HepG2 (cell line): ENCODE measurements around the gene KRT17. TPM values are rescaled to one million over a fixed set of nuclear protein-coding genes. Genes with fewer than 3 reads are reported as not detected.

ENCODE experiments used
- AKNA ChIP-seq: sonication (generic); formaldehyde crosslinking; IDR thresholded peaks from 2 replicates; pipeline ENCODE4 v1.4.0; 2020; ENCODE audit warnings: missing genetic modification reagents, borderline replicate concordance
- ARID3A ChIP-seq: IDR thresholded peaks from 2 replicates; pipeline ENCODE4 v1.6.1; 2012; ENCODE audit warnings: low read depth, low read length, improper control_type of control experiment
- ATF1 ChIP-seq: IDR thresholded peaks from 2 replicates; pipeline ENCODE4 v1.6.1; 2016; ENCODE audit warnings: mild to moderate bottlenecking, control low read depth
- ATF7 ChIP-seq, 2 experiments: fragments of 450-650 bp in 1 of 2; sonication (generic) in 1 of 2; formaldehyde crosslinking in 1 of 2; IDR thresholded peaks; 2 replicates each; pipeline versions ENCODE4 v1.4.0 to v1.6.1; 2016 to 2020; ENCODE audit warnings: antibody characterized with exemption in 1 of 2, mild to moderate bottlenecking in 1 of 2, missing genetic modification reagents in 1 of 2
- CSRNP2 ChIP-seq: sonication (generic); formaldehyde crosslinking; conservative IDR thresholded peaks from 2 replicates; pipeline ENCODE4 v1.8.0; 2022; ENCODE audit warnings: low read depth, missing genetic modification reagents
- FOSL2 ChIP-seq: sonication (generic); formaldehyde crosslinking; IDR thresholded peaks from 2 replicates; pipeline ENCODE4 v1.4.0; 2020; ENCODE audit warnings: missing genetic modification reagents
- SIN3B ChIP-seq: fragments of 150-350 bp; IDR thresholded peaks from 2 replicates; pipeline ENCODE4 v1.6.1; 2014; ENCODE audit warnings: low read length
- SP140L ChIP-seq: sonication (generic); formaldehyde crosslinking; IDR thresholded peaks from 2 replicates; pipeline ENCODE4 v1.4.0; 2020; ENCODE audit warnings: missing genetic modification reagents, borderline replicate concordance
- ZBTB33 ChIP-seq: sonication (generic); formaldehyde crosslinking; IDR thresholded peaks from 2 replicates; pipeline ENCODE4 v1.4.0; 2020; ENCODE audit warnings: missing genetic modification reagents
- ZNF512B ChIP-seq: sonication (generic); formaldehyde crosslinking; IDR thresholded peaks from 2 replicates; pipeline ENCODE4 v1.5.1; 2020; ENCODE audit warnings: missing genetic modification reagents, mild to moderate bottlenecking, borderline replicate concordance
- ZNF792 ChIP-seq: IDR thresholded peaks from 2 replicates; pipeline ENCODE4 v1.6.1; 2016
- polyA plus RNA-seq, 8 experiments: library from polyadenylated mRNA; depleted of rRNA in 3 of 8; stranded (reverse) in 7 of 8; unstranded in 1 of 8; fragments of >200 nt; fragmentation: Illumina TruSeq in 4 of 8; extraction: Trizol in 4 of 8; gene quantifications; 2 replicates each; pipeline versions ENCODE4 v1.2.1 to v1.2.3, GENCODE V29; 2011 to 2016; ENCODE audit warnings: low read depth in 4 of 8, missing spikeins in 1 of 8, mixed read lengths in 1 of 8; ENCODE audit not compliant: insufficient read depth in 1 of 8
- total RNA-seq, 5 experiments: library from RNA; depleted of rRNA; stranded (reverse); fragments of >200 nt; fragmentation: Illumina TruSeq; extraction: Trizol; gene quantifications; 2 replicates each; pipeline ENCODE4 v1.2.3, GENCODE V29; 2016; ENCODE audit warnings: low read depth in 1 of 5

KRT17 gene
- total and polyA plus RNA-seq, 2 of the 13 experiments (the other 11 are each of a cell fraction or from before 2014, with no cell fraction given), result 0.38 to 0.82 TPM

- no peak for TF ChIP-seq CSRNP2 (CRISPR knock-in tag)
- no peak for TF ChIP-seq SIN3B
- TF ChIP-seq ATF1 (CRISPR knock-in tag), result no peak
- TF ChIP-seq ATF7 (IDR thresholded peaks at IDR 0.05), result no peak
- no peak for TF ChIP-seq ATF7 (CRISPR knock-in tag; IDR thresholded peaks at IDR 0.05)
- no peak for TF ChIP-seq ZNF512B
- TF ChIP-seq FOSL2 (CRISPR knock-in tag), result peak; percentile 36; the same call in 1 of the 2 replicates
- TF ChIP-seq SP140L (CRISPR knock-in tag), result no peak
- TF ChIP-seq ZNF792, result peak; percentile 86; the same call in 1 of the 2 replicates
- TF ChIP-seq ARID3A, result no peak
- no peak for TF ChIP-seq AKNA
- TF ChIP-seq ZBTB33 (CRISPR knock-in tag), result no peak
Observed at GRCh38 chr17:41665566-41666236, 41.3 kb upstream of the KRT17 start (continued).
